Bronchial epithelial cell (primary cell): ENCODE data around the gene PDE4B. TPM values are rescaled to one million over a fixed set of nuclear protein-coding genes. Genes with fewer than 3 reads are reported as not detected.

ENCODE experiments used
- DNase-seq: peaks from one replicate; pipeline ENCODE4 v3.0.0-alpha.2; 2010; ENCODE audit warnings: low read depth
- FAIRE-seq: peaks from 2 replicates; lab custom pipeline; 2011; peaks lifted over from hg19 to GRCh38; lab: Jason Lieb, UNC
- H3K27me3 ChIP-seq: 2 replicates; pipeline ENCODE4 v1.5.1; 2011; ENCODE audit warnings: low read length; ENCODE audit not compliant: control insufficient read depth, insufficient read depth
- H3K36me3 ChIP-seq: 2 replicates; pipeline ENCODE4 v1.5.1; 2011; ENCODE audit warnings: low read length; ENCODE audit not compliant: control insufficient read depth, insufficient read depth
- H3K4me3 ChIP-seq: 2 replicates; pipeline ENCODE4 v1.5.1; 2011; ENCODE audit warnings: mild to moderate bottlenecking, low read depth, low read length, control low read depth
- total RNA-seq: library from RNA; depleted of rRNA; stranded (reverse); fragments of >200 nt; gene quantifications from 2 replicates; pipeline ENCODE4 v1.2.1, GENCODE V29; 2014
- TF ChIP-seq, protein P1 (sequence below): IDR thresholded peaks from 2 replicates; pipeline ENCODE4 v1.5.1; 2011; ENCODE audit warnings: mild to moderate bottlenecking, moderate library complexity, low read length, control low read depth, inconsistent platforms; ENCODE audit not compliant: insufficient read depth, severe bottlenecking

PDE4B gene
- total RNA-seq, 1 donor from 2014 or later: 0.26 TPM

- DNase-seq: no peak
- H3K4me3 ChIP-seq: no peak overlapping the region
- no peak for FAIRE-seq
Observed at GRCh38 chr1:66349242-66349641, 556.5 kb downstream of the PDE4B start.

GRCh38 chr1:66350001-66350547 is 557.4 kb downstream of the PDE4B start:
- TF ChIP-seq, protein P1, sequence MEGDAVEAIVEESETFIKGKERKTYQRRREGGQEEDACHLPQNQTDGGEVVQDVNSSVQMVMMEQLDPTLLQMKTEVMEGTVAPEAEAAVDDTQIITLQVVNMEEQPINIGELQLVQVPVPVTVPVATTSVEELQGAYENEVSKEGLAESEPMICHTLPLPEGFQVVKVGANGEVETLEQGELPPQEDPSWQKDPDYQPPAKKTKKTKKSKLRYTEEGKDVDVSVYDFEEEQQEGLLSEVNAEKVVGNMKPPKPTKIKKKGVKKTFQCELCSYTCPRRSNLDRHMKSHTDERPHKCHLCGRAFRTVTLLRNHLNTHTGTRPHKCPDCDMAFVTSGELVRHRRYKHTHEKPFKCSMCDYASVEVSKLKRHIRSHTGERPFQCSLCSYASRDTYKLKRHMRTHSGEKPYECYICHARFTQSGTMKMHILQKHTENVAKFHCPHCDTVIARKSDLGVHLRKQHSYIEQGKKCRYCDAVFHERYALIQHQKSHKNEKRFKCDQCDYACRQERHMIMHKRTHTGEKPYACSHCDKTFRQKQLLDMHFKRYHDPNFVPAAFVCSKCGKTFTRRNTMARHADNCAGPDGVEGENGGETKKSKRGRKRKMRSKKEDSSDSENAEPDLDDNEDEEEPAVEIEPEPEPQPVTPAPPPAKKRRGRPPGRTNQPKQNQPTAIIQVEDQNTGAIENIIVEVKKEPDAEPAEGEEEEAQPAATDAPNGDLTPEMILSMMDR: no peak
- Histone ChIP-seq H3K36me3 (no peaks in the 10 kb centered on the region), H3K4me3 (no peak overlapping the region), H3K27me3 (no peaks in the 10 kb centered on the region)
- no peak for FAIRE-seq
- DNase-seq: no peak

More at GRCh38 chr1:66349242-66349641, 556.5 kb downstream of the PDE4B start:
- TF ChIP-seq, protein P1: no peak
- no peaks in the 10 kb centered on the region for H3K36me3 ChIP-seq
- H3K27me3 ChIP-seq: no peaks in the 10 kb centered on the region

GRCh38 chr1:66351478-66351877 is 558.8 kb downstream of the PDE4B start:
- no peak for FAIRE-seq
- TF ChIP-seq, protein P1: no peak
- DNase-seq: no peak
- Histone ChIP-seq H3K27me3 (no peaks in the 10 kb centered on the region), H3K4me3 (no peak overlapping the region), H3K36me3 (no peaks in the 10 kb centered on the region)

- DNase-seq (no peak), FAIRE-seq (no peak)
- Histone ChIP-seq H3K27me3 (no peaks in the 10 kb centered on the region), H3K36me3 (no peaks in the 10 kb centered on the region), H3K4me3 (no peak overlapping the region)
- TF ChIP-seq, protein P1: no peak
Observed at GRCh38 chr1:66351913-66352312, 559.2 kb downstream of the PDE4B start.

- TF ChIP-seq, protein P1: no peak
- DNase-seq: no peak
- no peaks in the 10 kb centered on the region for H3K36me3 ChIP-seq
- FAIRE-seq: no peak
- H3K4me3 ChIP-seq: no peak overlapping the region
- no peaks in the 10 kb centered on the region for H3K27me3 ChIP-seq
Observed at GRCh38 chr1:66352792-66353191, 560.1 kb downstream of the PDE4B start.

DNA sequence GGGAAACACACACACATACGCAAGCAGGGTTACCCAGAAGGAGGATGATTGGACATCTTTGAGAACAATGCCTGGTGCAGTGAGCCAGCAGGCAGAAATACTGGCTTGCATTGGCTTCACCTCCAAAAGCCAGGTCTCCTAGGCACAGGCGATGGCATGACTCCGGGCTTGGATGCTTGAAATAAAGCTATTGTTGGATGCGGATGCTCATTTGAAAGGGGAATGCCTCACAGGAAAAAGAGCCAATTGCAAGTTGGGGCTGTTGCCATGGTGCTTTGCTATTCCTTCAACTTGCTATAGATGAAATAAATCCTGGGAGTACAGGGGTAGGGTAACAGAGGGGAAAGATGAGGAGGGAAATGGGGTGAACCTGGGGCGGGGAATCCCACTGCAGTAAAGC is 560.6 kb downstream of the PDE4B start:
- Histone ChIP-seq H3K27me3 (no peaks in the 10 kb centered on the region), H3K4me3 (no peak overlapping the region), H3K36me3 (no peaks in the 10 kb centered on the region)
- TF ChIP-seq, protein P1: no peak
- no peak for FAIRE-seq
- DNase-seq: no peak
